ENCODE data around the gene PSPN. TPM values are rescaled to one million over a fixed set of nuclear protein-coding genes. Genes with fewer than 3 reads are reported as not detected.

PSPN gene
- total RNA-seq, 1 experiment from 2014 or later, result 1.9 TPM

- Mint-ChIP-seq H3K27ac (no peak overlapping the region), H3K4me3 (no peak overlapping the region), H3K4me1 (no peaks in the 10 kb centered on the region), H3K36me3 (peaks cover 5% of the 10 kb centered on the region; the same call in 1 of the 2 replicates), H3K9me3 (peaks cover 23% of the 10 kb centered on the region), H3K27me3 (ENCODE audit: low read depth) (peaks cover 10% of the 10 kb centered on the region)
- TF ChIP-seq ZNF396 (CRISPR knock-in tag; IDR thresholded peaks at IDR 0.05; ENCODE audit: borderline replicate concordance) (no peak), MAX (CRISPR knock-in tag; IDR thresholded peaks at IDR 0.05) (no peak), FOXJ3 (CRISPR knock-in tag; IDR thresholded peaks at IDR 0.05; ENCODE audit: borderline replicate concordance) (no peak), SP1 (CRISPR knock-in tag; conservative IDR thresholded peaks at IDR 0.05) (no peak), NFATC4 (CRISPR knock-in tag; IDR thresholded peaks at IDR 0.05) (no peak), HMGXB4 (CRISPR knock-in tag; IDR thresholded peaks at IDR 0.05) (no peak), ARID4B (CRISPR knock-in tag; IDR thresholded peaks at IDR 0.05; ENCODE audit: borderline replicate concordance) (no peak), EMX1 (CRISPR knock-in tag; IDR thresholded peaks at IDR 0.05) (no peak), NFYB (CRISPR knock-in tag; conservative IDR thresholded peaks at IDR 0.05; ENCODE audit: low read depth) (no peak), OVOL2 (CRISPR knock-in tag; IDR thresholded peaks at IDR 0.05; ENCODE audit: borderline replicate concordance) (no peak), CREB1 (CRISPR knock-in tag; IDR thresholded peaks at IDR 0.05) (no peak), ZNF219 (CRISPR knock-in tag; IDR thresholded peaks at IDR 0.05; ENCODE audit: borderline replicate concordance) (no peak), FOXP1 (CRISPR knock-in tag; IDR thresholded peaks at IDR 0.05; ENCODE audit: borderline replicate concordance) (no peak), NR3C1 (CRISPR knock-in tag; conservative IDR thresholded peaks at IDR 0.05; ENCODE audit: low read depth) (no peak), ESRRA (CRISPR knock-in tag; IDR thresholded peaks at IDR 0.05; ENCODE audit: borderline replicate concordance) (no peak)
- TF ChIP-seq, protein P1, sequence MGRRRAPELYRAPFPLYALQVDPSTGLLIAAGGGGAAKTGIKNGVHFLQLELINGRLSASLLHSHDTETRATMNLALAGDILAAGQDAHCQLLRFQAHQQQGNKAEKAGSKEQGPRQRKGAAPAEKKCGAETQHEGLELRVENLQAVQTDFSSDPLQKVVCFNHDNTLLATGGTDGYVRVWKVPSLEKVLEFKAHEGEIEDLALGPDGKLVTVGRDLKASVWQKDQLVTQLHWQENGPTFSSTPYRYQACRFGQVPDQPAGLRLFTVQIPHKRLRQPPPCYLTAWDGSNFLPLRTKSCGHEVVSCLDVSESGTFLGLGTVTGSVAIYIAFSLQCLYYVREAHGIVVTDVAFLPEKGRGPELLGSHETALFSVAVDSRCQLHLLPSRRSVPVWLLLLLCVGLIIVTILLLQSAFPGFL (CRISPR knock-in tag; IDR thresholded peaks at IDR 0.05; ENCODE audit: borderline replicate concordance), result no peak
- TF ChIP-seq, protein P2, sequence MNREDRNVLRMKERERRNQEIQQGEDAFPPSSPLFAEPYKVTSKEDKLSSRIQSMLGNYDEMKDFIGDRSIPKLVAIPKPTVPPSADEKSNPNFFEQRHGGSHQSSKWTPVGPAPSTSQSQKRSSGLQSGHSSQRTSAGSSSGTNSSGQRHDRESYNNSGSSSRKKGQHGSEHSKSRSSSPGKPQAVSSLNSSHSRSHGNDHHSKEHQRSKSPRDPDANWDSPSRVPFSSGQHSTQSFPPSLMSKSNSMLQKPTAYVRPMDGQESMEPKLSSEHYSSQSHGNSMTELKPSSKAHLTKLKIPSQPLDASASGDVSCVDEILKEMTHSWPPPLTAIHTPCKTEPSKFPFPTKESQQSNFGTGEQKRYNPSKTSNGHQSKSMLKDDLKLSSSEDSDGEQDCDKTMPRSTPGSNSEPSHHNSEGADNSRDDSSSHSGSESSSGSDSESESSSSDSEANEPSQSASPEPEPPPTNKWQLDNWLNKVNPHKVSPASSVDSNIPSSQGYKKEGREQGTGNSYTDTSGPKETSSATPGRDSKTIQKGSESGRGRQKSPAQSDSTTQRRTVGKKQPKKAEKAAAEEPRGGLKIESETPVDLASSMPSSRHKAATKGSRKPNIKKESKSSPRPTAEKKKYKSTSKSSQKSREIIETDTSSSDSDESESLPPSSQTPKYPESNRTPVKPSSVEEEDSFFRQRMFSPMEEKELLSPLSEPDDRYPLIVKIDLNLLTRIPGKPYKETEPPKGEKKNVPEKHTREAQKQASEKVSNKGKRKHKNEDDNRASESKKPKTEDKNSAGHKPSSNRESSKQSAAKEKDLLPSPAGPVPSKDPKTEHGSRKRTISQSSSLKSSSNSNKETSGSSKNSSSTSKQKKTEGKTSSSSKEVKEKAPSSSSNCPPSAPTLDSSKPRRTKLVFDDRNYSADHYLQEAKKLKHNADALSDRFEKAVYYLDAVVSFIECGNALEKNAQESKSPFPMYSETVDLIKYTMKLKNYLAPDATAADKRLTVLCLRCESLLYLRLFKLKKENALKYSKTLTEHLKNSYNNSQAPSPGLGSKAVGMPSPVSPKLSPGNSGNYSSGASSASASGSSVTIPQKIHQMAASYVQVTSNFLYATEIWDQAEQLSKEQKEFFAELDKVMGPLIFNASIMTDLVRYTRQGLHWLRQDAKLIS (CRISPR knock-in tag; IDR thresholded peaks at IDR 0.05; ENCODE audit: borderline replicate concordance), result no peak
- POLR2A ChIA-PET, result no interaction called here
- DNase-seq (ENCODE audit: low spot score) (no peak), ATAC-seq (no peak)
- CTCF ChIA-PET, result interaction anchor here (0.6 to 2.2 kb wide), 2 partner anchors 10 to 14 kb away, joined by 3 to 8 read pairs; no protein-coding TSS in a partner anchor
Measured at GRCh38 chr19:6326815-6327214, 48.9 kb downstream of the PSPN start.
